Stimulated activated naive CD4-positive, alpha-beta T cell (primary cell): ENCODE results near the gene TNFRSF25.
"Not testable (repeated sequence)": the region's sequence is repeated elsewhere in the genome, so short reads cannot be mapped to it uniquely, and the experiment has no call there.

Experiments
- DNase-seq, 6 experiments: peaks; one replicate each; lab custom pipeline; 2025; lab: John Stamatoyannopoulos, UW

The TNFRSF25 gene

DNA sequence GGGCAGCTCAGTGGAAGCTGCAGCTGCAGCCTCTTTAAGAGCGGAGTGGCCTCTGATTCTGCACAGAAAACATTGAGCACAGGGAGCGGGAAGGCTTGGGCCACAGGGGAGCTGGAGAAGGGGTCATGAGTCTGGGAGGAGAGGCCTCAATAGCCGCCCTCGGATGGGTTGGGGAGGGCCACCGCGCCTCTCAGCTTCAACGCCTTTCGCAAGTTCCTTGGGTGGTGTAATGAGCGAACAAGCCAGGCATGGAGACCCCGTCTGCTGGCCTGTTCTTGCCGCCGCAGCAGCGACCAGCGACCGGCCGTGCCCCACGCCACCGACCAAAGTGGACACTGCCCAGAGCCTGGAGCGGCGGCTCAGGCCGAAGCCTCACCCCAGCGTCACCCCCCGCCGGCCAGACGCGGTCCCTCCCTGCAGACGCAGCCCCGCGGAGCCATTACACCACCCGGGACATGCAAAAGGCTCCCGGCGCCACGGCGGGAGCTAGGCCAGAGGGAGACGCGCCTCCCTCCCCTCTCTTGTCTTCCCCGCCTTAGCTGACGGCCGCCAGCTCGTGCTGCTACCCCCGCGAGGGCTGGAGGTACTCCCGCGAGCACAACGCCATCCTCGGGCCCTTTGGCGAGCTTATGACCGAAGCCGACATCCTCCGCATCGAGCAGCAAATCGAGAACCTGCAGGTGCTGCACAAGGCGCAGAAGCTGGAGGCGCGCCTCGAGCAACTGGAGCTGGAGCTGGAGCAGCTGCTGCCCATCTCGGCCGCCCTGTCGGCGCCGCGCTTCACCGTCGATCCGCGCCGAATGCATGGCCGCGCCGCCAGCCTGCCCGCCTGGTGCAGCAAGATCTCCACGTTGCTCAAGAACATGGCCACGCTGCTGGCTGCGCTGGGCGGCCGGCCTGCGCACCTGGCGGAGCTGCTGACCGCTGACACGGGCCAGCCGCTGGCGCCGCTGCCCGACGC lies 11.8 kb downstream of the TNFRSF25 start:
- not testable (repeated sequence) for DNase-seq

DNA sequence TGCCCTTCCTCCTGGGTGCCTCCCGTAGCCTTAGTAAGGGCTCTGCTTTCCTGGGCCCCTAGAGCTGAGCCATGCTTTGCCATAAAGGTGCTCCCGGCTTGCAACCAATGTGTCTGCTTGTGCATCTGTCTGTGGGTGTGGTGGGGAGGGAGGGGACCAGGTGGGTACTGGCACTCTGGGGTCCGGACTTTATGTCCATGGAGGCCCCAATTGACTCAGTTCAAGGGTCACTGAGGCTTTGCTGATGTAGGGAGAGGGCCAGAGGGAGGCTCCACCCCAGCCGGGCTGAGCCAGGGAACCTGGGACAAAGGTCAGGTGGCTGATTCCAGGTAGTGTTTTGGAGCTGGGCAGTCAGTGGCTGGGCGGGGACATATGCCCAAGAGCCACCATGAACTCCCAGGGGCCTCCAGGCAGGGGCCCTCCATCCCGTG lies 15.0 kb downstream of the TNFRSF25 start:
- DNase-seq, result no peak

DNA sequence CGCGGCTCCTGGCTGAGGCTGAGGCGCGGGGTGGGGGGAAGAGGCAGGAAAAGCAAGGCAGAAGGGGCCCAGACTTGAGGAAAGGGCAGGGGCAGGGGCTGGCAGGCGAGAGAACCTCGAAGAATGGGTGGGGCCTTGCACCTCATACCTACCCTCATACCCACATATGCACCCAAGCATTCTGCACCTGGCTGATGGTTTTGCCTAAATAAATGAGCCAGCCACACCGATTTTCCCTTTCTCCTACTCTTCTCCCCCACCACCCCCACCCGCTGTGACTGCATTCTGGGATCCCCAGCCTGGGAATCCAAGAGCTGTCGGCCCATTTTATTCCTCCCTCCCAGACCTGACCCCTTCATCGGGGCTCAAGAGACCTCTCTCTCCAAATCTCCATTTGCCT lies 15.5 kb downstream of the TNFRSF25 start:
- DNase-seq, result not testable (repeated sequence)

DNA sequence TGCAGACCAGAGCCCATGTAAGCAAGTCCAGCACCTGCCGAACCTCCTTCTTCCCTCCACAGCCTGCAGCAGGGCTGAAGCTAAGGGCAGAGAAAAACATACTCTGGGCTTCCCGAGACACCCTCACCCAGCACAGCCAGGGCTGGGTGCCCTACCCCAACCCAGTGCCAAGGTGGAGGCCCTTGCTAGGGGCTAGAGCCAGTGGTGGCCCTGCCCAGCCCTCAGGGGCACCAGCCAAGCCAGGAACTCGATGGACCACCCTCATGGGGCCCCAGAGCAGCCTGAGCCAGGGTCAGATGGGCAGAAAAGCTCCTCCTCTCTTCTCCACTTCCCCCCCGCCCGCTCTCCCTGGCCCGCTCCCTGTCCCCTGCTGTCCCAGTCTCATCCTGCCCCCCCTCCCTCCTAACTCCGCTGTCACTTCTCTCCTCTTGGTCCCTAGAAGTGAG lies 15.9 kb downstream of the TNFRSF25 start:
- no peak for DNase-seq

DNA sequence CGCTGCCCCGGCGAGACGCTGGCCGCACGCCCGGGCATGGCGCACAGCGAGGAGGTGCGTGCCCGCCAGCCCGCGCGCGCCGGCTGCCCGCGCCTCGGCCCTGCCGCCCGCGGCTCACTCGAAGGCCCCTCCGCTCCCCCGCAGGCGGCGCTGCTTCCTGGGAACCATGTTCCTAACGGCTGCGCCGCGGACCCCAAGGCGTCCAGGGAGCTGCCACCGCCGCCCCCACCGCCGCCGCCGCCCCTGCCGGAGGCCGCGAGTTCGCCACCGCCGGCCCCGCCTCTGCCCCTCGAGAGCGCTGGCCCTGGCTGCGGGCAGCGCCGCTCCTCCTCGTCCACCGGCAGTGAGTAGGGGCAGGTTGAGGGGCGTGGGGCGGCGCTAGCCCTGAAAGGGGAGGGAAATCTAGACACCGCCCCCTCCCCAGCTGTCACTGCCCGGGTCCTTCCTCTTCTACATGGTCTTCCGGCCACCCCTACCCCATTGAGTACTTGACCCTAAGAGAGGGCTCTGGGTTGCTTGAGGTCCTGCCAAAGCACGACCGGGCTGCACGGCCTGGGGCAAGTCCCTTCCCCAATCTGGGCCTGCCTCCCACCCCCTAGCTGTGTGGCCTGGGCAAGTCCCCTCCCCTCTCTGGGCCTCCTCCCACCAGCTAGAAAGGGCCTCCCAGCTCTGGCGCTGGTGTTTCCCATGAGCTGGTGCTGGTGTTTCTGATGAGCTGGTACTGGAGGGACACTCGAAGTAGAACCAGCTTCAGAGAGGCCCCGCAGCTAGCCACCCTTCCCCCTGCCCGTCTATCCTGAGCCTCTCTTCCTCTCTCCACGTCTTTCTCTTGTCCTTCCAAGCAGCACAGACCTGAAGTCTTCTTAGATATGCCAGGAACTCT lies 17.0 kb downstream of the TNFRSF25 start:
- peak in 4 of 6 experiments; percentile 25 to 40 (median 28) for DNase-seq

DNA sequence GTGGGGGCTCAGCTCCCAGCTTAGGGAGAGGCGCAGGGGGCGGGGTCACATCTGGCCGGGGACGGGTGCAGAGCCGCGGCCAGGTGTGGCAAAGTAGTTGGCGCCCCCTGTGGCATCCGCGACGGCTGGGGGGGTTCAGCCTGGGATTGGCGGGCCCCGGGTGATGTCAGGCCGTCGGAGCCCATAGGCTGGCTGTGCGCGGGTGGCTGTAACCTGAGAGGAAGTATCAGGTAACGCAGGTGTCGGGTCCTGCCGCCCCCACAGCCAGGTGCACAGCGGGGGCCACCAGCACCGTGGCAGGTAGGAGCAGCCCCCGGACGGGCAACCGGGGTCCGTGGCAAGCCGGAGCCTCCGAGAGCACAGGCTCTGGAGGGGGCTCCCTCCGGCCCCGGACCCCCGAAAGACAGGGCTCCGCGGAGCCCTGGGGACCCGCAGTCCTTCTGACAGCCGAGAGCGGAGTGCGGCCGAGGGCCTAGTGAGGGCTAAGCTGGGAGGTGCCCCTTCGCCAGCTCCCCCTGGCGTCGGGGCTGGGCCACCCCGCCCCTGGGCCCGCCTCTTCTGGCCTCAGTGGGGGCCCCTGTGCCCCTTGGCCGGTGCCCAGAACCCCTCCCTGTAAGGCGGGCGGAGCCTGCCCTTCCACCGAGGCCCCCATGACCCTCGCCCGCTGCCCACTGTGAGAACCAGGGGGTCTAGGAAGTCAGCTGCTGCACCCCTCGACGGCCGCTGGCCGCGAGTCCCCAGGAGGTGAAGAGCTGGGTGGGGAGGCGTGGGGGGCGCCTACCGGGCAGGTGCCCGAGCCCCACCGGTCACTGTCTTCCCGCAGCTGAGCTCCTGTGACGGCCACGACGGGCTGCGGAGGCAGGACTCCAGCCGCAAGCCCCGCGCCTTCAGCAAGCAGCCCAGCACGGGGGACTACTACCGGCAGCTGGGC lies 17.9 kb downstream of the TNFRSF25 start:
- peak; percentile 31 to 58 (median 48) for DNase-seq

DNA sequence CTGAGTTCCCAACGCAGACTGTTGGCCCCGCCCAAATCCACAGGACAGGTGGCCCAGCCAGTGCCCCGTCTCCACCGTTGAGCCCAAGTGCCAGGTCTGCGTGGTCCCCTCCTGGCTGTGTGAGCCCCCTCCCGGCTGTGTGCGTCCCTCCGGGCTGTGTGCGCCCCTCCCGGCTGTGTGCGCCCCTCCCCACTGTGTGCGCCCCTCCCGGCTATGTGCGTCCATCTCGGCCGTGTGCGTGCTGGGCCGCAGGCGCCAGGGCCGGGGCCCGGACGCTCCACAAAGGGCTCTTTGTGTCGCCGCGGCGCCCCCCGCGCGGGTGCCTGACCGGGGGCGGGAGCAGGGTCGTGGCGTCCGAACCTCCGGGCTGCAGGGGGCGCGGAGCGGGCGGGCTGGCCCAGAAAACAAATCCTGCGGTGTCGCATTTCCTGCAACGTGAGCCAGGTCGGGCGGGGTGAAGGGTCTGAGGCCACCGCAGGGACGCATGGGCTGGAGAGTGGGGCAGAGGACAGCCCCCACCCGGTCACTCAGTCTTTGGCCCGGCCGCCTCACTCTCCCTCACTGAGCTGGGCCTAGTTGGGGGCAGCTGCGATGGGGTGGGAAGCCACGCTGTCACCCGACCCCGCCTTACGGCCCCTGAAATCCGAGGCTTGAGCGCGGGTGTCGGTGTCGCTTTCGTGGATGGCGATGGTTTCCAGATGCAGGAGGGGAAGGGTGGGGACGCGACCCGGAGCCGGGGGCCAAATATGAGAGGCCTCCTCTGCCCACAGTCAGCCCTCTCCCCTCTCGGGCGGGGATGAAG lies 18.8 kb downstream of the TNFRSF25 start:
- DNase-seq, result peak in 1 of 6 experiments; percentile 58

DNA sequence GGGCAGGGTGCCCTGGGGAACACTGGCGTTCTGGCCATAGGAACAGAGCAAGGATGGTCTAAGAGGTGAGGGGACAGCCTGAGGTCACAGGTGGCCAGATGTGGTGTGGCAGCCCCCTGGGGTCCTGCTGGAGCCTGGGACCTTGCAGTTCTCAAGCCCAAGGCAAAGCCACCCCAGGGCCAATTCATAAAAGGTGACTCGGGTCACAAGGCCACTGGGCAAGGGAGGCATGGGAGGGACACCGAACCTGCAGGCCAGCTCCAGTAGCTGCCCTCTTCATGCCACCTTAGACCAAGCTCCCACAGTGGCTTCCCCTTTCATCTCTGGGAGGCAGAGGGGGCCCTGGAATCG lies 19.3 kb downstream of the TNFRSF25 start:
- no peak for DNase-seq

DNA sequence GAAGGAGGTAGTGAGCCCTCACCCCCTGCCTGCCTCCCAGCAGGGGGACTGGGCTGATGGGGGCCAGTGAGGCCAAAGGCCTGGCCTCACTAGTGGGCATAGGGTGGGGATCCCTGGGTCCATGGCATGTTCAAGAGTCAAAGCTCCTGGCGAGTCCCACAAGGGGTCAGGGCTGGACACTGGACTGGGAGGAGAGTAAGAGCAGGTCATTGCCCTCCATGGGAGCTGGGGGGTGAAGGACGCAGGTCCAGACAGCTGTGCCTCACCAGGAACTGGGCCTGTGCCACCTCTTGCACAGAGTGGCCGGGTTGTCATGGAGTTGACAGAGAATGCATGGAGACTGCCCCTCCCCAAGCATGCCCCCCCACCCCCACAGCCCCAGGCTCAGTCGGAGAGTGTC lies 20.0 kb downstream of the TNFRSF25 start:
- not testable (repeated sequence) for DNase-seq

DNA sequence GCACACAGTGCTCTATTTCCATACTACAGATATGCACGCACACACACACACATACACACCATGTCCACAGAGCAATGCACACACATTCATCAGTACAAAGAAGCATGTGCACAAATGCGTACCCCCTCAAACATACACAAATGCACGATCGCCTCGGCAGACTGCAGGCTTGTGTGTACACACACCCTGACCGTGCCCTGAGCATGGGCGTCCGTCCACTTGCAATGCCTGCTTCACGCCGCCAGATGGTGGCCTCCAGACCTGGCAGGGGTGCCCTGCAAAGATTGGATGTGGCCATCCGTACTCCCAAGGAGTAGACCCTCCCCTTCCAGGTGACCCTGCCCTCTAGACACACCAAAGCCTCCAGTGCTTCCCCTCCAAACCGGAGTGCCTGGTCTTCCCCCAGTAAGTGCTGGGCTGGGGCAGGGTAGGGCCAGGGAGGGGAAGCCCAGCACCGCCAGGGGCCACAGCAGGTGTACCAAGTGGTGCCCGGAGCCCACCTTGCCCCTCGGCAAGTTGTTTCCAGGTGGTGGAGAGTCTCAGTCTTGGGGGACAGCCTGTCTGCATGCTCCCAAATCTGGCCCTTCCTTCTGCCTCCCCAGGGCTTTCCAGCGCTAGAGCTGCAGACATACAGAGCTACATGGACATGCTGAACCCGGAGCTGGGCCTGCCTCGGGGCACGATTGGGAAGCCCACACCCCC lies 20.8 kb downstream of the TNFRSF25 start:
- peak in 4 of 6 experiments; percentile 30 to 43 (median 33) for DNase-seq

DNA sequence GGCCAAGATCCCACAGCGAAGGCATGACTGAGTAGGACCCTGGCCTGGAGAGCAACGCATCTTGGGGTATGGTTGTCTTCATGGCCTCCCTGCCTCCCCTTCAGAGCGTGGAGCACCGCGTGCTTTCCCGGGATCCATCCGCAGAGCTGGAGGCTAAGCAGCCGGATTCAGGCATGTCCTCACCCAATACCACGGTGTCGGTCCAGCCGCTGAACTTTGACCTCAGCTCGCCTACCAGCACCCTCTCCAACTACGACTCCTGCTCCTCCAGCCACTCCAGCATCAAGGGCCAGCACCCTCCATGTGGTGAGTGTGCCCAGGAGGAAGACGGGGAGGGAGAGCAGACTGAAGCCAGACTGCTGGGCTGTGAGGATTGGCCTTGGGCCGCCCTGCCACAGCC lies 21.6 kb downstream of the TNFRSF25 start:
- no peak for DNase-seq

DNA sequence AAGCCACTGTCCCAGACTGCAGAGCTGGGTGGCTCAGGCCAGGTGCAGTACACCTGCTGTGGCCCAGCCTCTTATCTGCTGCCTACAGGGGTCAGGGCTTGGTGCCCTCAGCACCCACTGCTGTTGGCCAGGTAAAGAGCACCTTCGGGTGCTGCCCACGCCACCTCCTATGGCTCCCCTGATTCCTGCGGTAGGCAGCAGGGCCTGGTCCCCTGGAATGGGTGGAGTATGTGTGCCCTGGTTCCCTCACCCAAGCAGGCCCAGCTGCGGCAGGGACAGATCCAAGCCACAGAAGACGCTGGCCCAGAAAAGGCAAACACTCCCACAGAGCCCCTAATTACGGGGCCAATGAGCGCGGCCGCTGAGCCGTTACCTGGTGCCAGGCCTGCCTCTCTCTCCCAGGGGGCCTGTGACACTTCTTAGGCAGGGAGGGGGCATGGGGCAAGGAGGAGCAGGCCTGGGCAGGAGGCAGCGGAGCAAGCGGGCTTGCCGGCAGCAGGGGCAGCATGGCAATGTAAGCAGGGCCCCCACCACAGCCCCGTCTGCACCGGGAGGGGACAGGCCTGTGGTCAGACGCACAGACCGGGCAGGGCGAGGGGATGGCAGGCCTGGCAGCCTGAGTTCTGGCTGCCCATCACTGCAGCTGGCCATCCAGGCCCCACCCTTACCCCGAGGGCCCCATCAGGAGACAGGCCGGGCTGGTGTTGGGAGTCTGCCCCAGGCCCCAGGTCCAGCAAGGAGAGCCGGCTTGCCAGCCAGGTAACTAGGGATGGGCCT lies 22.4 kb downstream of the TNFRSF25 start:
- DNase-seq, result no peak

DNA sequence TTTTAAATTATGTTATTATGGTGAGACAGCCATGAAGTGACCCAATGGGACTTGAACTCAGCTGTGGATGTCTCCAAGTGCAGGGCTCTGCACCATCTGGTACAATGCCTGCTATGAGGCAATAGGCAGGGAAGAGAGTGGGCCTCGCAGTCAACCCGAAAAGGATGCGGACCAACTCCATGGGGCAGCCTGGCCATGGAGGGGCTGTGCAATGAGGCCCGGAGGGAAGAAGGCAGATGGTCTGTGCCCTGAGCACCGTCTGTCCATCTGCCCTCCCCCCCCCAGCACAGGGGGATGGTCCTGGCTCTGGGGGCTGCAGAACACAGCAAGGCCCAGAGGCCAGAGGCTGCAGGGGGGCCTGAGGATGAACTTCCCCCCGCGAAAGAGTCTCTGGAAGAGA lies 24.4 kb downstream of the TNFRSF25 start:
- no peak for DNase-seq

DNA sequence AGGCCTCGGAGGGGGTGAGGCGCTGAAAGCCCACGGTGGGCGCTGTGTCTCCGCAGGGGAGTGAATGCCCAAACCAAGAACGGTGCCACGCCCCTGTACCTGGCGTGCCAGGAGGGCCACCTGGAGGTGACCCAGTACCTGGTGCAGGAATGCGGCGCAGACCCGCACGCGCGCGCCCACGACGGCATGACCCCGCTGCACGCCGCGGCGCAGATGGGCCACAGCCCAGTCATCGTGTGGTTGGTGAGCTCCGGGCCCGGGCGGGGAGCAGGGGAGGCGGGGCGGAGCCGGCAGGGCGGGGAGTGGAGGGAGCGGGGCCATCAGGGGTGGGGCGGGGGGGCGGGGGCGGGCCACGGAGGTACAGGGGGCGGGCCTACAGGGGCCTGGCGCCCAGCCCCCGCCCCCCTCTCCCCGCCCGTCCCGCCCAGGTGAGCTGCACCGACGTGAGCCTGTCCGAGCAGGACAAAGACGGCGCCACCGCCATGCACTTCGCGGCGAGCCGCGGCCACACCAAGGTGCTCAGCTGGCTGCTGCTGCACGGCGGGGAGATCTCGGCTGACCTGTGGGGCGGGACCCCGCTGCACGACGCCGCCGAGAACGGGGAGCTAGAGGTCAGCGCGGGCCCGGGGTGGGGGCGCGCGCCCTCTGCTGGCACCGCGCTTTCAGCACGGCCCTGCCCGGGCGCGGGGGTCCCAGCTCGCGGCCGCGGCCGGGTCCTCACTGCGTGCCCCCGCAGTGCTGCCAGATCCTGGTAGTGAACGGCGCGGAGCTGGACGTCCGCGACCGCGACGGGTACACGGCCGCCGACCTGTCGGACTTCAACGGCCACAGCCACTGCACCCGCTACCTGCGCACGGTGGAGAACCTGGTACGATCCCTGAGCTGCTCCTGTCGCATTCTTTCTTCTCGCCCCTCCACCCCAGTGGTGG lies 25.5 kb downstream of the TNFRSF25 start:
- peak; percentile 12 to 67 (median 58) for DNase-seq

DNA sequence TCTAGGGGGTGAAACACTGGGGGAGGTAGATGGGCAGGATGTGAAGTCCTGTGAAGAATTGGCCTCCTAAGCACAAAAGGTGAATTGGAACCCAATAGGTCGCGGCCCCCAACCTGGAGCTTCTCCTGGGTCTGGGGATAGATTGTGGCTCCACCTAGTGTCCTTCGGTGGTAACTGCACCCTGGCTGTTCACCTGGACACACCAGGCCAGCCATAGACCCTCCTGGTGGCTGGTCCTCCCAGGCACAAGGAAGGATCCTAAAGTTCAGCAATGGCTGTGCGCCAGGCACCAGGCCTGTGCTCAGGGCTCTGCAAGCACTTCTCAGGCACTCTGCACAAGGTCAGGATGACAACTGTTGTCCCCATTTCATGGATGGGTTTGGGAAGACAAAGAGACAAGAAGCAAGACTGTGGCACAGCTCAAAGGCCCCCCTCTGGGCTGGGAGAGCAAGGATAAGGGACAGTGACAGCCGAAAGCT lies 27.9 kb downstream of the TNFRSF25 start:
- peak; percentile 56 to 81 (median 65) for DNase-seq

DNA sequence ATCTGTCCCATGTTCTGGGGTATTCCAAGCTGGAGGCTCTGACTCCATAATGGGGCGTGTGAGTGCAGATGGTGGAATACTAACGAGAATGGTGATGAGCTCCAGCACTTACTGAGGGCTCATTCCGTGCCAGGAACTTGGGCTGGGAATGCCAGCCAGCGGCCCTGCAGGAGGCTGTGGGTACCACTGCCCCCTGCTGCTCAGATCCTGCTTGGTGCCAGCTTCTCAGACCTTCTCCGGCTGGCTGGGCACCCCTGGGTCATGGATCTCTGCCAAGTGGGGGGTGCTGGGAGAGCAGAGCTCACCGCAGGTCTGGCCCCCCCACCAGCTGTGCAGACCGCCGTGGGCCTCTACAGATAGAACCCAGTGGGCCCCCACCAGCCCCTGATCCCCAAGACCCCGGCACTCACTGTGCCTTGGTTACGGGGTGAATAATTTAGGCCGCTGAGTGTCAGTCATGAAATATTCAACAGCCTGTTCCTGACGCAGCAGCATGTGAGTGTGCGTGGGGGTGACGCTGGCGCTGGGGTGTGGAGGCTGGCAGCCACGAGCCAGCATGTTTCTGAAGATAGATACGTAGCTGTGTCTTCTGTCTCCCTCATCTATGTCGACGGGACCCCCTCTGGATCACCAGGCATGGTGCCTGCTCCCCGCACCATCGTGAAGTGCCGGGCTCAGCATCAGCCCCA lies 28.8 kb downstream of the TNFRSF25 start:
- DNase-seq, result not testable (repeated sequence)

DNA sequence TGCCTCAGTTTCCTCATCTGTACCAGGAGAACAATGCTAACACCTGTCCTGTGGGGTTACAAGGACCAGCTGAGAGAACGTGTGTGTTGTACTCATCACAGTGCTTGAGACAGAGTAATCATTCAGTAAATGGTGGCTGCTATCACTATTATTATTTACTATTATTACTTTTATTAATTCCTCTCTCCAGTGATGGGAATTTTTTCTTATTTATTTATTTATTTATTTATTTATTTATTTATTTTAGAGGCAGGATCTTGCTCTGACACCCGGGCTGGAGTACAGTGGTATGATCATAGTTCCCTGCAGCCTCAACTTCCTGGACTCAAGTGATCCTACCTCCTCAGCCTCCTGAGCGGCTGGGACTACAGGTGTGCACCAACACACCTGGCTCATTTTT lies 29.7 kb downstream of the TNFRSF25 start:
- DNase-seq, result not testable (repeated sequence)
